ENCODE data around the gene SCAMP5.

DNA sequence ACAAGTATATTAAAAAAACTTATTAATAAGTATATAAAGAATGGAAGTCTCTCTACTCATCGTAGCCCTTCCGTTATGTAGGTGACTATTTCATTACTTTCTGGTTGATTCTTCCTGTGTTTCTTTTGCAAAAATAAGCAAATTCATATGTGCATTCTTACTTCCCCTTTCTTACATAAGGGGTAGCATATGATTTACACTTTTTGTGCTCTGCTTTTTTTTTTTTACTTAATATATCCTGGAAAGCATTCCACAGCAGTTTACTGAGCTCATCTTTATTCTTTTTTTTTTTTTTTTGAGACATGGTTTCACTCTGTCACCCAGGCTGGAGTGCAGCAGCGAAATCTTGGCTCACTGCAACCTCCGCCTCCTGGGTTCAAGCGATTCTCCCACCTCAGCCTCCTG is 12.9 kb downstream of the SCAMP5 start:
- no peak for TF ChIP-seq POLR2A (IDR thresholded peaks at IDR 0.05)
- TF ChIP-seq, protein P1, sequence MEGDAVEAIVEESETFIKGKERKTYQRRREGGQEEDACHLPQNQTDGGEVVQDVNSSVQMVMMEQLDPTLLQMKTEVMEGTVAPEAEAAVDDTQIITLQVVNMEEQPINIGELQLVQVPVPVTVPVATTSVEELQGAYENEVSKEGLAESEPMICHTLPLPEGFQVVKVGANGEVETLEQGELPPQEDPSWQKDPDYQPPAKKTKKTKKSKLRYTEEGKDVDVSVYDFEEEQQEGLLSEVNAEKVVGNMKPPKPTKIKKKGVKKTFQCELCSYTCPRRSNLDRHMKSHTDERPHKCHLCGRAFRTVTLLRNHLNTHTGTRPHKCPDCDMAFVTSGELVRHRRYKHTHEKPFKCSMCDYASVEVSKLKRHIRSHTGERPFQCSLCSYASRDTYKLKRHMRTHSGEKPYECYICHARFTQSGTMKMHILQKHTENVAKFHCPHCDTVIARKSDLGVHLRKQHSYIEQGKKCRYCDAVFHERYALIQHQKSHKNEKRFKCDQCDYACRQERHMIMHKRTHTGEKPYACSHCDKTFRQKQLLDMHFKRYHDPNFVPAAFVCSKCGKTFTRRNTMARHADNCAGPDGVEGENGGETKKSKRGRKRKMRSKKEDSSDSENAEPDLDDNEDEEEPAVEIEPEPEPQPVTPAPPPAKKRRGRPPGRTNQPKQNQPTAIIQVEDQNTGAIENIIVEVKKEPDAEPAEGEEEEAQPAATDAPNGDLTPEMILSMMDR (IDR thresholded peaks at IDR 0.05) = no peak
